C1 segment of cervical spinal cord (tissue), 14 donors: Measurements from ENCODE around the gene PSMD5.
"Not testable (repeated sequence)": the region's sequence is repeated elsewhere in the genome, so short reads cannot be mapped to it uniquely, and the experiment has no call there.

Experiments used
- DNase-seq, 14 donors: peaks; one replicate each; lab custom pipeline; 2025; lab: John Stamatoyannopoulos, UW

PSMD5 gene

GRCh38 chr9:120807607-120808379, 34.9 kb downstream of the PSMD5 start:
- no peak for DNase-seq

GRCh38 chr9:120804784-120805363, 37.8 kb downstream of the PSMD5 start:
- not testable (repeated sequence) for DNase-seq

- DNase-seq, result no peak
Observed at GRCh38 chr9:120801441-120801840, 41.3 kb downstream of the PSMD5 start.

- DNase-seq, result peak; percentile 38 to 94 (median 86)
Observed at GRCh38 chr9:120792898-120793765, 49.6 kb downstream of the PSMD5 start, which contains the start of gene FBXW2. FBXW2 (minus strand) TSS chr9:120793416; CDS start chr9:120788258, 5,158 bp downstream.

- no peak for DNase-seq
Observed at GRCh38 chr9:120791161-120791560, 51.6 kb downstream of the PSMD5 start.

GRCh38 chr9:120787933-120788332, 54.8 kb downstream of the PSMD5 start:
- no peak for DNase-seq

- DNase-seq, result no peak
Observed at GRCh38 chr9:120783602-120784047, 59.1 kb downstream of the PSMD5 start.

- DNase-seq, result no peak
Observed at GRCh38 chr9:120781236-120781635, 61.5 kb downstream of the PSMD5 start.

- DNase-seq, result no peak
Observed at GRCh38 chr9:120780367-120780766, 62.4 kb downstream of the PSMD5 start.

- no peak for DNase-seq
Observed at GRCh38 chr9:120779227-120779626, 63.5 kb downstream of the PSMD5 start.

GRCh38 chr9:120778758-120779157, 64.0 kb downstream of the PSMD5 start:
- DNase-seq, result no peak

GRCh38 chr9:120777229-120777628, 65.5 kb downstream of the PSMD5 start:
- no peak for DNase-seq

- no peak for DNase-seq
Observed at GRCh38 chr9:120776788-120777187, 65.9 kb downstream of the PSMD5 start.

- DNase-seq, result no peak
Observed at GRCh38 chr9:120775859-120776258, 66.9 kb downstream of the PSMD5 start.

- no peak for DNase-seq
Observed at GRCh38 chr9:120774719-120775118, 68.0 kb downstream of the PSMD5 start.

- no peak for DNase-seq
Observed at GRCh38 chr9:120773256-120773655, 69.5 kb downstream of the PSMD5 start.

GRCh38 chr9:120770931-120771330, 71.8 kb downstream of the PSMD5 start:
- DNase-seq, result no peak

- no peak for DNase-seq
Observed at GRCh38 chr9:120768886-120769285, 73.8 kb downstream of the PSMD5 start.

- DNase-seq, result no peak
Observed at GRCh38 chr9:120768247-120768646, 74.5 kb downstream of the PSMD5 start.

- no peak for DNase-seq
Observed at GRCh38 chr9:120767451-120767850, 75.3 kb downstream of the PSMD5 start.
